Loucy (cell line): ENCODE results near the gene MGAT5.

Source experiments
- EZH2phosphoT487 ChIP-seq: fragments of 200-600 bp; IDR thresholded peaks from 2 replicates; pipeline ENCODE4 v1.6.1; 2018; ENCODE audit warnings: antibody characterized with exemption, mild to moderate bottlenecking, moderate library complexity, borderline replicate concordance
- TF ChIP-seq, protein P1 (sequence below): fragments of 200-600 bp; sonication (generic); conservative IDR thresholded peaks from 2 replicates; pipeline ENCODE4 v1.5.1; 2014; ENCODE audit warnings: mild to moderate bottlenecking, antibody characterized with exemption, low read length

DNA sequence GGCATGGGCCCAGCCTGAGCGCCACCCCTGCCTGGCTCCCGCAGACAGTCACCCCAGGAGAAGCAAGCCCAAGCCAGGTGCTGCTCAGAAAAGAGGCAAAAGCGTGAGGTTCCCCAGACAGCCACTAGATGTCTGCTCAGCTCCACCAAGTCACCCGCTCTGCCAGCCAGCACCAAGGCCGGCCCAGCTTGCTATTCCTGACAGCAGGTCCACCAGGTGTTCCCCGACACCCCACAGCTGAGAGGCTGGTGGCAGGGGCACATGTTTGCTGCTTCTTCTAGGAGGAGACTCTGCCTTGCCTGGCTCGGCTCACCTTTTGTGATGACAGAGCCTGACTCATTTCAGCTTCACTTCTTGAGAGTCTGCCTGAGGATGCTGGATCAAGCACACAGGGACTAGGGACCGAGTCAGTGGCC lies 206.7 kb downstream of the MGAT5 start:
- TF ChIP-seq, protein P1, sequence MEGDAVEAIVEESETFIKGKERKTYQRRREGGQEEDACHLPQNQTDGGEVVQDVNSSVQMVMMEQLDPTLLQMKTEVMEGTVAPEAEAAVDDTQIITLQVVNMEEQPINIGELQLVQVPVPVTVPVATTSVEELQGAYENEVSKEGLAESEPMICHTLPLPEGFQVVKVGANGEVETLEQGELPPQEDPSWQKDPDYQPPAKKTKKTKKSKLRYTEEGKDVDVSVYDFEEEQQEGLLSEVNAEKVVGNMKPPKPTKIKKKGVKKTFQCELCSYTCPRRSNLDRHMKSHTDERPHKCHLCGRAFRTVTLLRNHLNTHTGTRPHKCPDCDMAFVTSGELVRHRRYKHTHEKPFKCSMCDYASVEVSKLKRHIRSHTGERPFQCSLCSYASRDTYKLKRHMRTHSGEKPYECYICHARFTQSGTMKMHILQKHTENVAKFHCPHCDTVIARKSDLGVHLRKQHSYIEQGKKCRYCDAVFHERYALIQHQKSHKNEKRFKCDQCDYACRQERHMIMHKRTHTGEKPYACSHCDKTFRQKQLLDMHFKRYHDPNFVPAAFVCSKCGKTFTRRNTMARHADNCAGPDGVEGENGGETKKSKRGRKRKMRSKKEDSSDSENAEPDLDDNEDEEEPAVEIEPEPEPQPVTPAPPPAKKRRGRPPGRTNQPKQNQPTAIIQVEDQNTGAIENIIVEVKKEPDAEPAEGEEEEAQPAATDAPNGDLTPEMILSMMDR = peak; percentile 58
- no peak for TF ChIP-seq EZH2phosphoT487
